ENCODE data around the gene KCNMA1. TPM values are rescaled to one million over a fixed set of nuclear protein-coding genes. Genes with fewer than 3 reads are reported as not detected.
"Not testable (repeated sequence)": the region's sequence is repeated elsewhere in the genome, so short reads cannot be mapped to it uniquely, and the experiment has no call there.

KCNMA1 gene
- total RNA-seq, 1 experiment from 2014 or later, result 0.08 TPM

DNA sequence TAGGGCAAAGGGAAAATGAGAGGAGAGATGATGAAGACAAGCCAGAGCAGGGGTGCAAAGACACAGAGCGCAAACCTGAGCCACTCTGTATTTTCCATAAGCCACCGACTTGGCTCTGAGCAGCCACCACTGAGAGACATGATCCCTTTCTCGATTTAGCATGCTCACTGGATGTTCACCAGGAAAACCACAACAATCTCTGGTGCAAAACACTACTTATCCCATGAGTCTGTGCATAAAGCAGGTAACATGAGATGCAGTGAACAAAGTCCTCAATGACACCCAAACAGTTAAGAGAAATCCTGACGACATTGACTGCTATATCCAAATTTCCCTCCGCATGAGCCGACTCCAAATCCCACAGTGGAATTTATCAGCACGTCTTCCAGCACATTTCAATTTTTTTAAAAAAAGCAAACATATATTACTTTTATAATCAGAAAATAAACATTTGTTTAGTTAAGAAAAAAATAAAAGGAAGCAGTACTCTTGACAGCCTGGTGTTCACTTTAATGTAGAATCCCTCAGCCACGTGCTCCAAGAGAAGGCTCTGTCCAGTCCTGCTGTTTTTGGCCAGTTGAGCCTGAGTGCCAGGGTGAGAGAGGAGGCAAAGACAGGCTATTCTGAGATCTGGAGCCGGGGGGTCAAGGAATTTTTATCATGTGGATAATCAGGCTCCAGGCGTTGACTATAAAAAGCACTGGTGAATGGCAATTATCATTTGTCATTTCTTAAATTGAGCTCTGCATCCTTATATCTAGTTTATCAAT, 238.4 kb downstream of the KCNMA1 start:
- no peak for DNase-seq (ENCODE audit: low spot score)

DNA sequence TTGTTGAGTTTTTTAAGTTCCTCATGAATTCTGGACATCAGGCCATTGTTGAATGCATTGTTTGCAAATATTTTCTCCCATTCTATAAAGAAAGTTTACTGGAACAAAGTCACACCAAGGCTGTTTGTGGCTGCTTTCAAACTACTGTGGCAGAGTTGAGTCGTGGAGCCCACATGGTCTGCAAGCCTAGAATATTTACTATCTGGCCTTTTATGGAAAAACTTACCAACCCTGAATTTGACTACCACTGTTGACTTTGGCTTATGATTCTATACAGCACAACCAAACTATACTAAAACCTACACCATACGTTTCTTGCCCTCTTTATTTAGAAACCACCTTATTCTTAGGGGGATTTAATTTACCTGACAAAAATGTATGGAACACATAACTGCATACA, 239.1 kb downstream of the KCNMA1 start:
- no peak for DNase-seq (ENCODE audit: low spot score)

DNA sequence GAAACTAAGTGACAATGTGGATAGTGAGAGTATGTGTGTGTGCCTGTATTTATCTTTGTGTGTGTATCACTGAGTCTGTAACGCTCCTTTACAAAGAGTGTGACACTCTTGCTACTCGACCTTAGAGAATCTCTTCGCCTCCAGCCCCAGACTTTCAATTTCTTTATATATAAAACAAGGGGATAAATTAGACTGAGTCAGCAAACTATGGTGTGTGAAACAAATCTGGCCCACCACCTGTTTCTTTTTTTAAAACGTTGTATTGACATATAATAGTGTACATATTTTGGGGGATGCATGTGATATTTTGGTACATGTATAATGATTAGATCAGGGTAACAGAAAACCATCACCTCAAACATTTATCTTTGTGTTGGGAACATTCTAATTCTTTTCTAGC, 240.5 kb downstream of the KCNMA1 start:
- DNase-seq (ENCODE audit: low spot score), result no peak

DNA sequence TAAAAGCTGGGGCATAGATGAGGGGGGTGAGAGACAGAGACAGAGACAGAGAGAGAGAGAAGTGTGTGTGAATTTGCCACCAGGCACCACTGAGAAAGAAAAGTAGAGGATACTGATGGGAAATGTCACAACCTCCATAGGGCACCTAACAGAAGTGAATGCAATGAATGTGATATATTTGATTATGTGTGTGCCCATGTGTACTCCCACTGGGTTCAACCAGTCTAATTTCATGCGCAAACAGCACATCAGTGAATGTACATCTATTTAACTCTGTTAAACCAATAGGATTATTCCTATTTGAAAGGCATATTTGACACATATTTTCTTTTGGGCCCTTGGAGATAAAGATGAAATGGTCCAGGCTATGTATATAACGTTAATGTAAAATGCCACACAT, 241.3 kb downstream of the KCNMA1 start:
- no peak for DNase-seq (ENCODE audit: low spot score)

DNA sequence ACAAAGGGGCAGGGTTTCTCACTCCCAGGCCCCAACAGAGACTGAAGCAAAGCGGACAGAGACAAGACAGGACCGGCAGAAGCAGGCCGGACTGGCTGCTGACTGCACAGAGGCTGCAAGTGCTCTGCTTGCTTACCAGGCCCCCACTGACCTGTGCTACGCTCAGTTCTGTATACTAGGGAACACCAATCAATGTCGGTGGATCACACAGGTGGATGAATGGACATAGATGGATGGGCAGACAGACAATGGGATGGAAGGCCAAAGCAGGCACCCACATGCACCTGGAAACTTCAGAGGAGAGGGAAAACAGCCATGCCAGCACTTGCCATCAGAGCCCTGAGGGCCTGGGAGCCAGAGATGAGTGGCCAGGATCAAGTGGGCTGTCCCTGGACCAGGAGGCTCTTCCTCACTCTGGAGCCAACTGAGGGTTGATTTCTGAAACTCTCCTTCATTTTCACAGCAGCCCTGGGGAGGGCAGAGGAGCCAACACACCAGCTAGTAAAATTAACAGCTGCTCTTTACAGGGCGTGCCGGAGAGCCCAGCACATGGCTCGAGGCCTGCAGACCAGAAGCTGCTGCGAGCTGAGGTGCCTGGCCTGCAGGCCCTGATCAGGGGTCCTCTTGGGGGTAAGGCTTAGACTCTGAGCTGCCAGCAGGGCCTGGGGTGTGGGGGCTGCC, 243.6 kb downstream of the KCNMA1 start:
- no peak for DNase-seq (ENCODE audit: low spot score)

DNA sequence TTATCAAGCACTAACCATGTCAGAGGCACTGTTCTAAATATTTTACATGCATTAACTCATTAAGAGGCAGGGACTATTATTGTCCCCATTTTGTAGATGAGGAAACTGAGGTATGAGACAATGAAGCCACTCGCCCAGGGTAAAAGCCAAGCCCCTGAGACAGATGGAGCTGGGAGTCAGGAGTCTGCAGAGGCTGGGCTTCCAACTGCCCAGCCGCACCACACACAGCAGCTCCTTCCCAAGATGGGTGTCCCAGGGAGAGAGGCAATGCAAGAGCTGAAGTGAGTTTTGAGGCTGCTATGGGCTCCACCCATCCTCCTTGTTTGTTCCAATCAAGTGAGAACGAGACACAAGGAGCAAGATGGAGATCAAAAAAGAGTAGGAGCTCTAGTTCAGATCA, 244.2 kb downstream of the KCNMA1 start:
- DNase-seq (ENCODE audit: low spot score), result no peak

DNA sequence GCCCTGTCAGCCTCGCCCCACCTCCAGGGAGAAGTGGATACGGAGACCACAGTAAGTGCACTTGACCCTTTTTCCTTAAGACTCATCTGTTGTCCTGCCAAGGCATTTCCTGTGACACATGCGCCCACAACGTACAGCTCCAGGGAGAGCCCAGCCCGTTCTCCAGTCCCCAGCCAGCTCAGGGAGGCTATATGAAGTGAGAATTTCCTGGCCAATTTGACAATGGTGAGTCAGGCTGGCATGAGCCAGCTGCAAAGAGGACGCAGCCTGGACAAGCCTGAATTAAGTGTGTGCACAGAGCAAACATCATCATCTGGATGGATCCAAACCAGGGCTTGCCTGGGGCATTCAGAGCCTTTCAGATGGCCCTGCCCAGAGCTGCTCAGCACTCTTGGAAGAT, 244.8 kb downstream of the KCNMA1 start:
- no peak for DNase-seq (ENCODE audit: low spot score)

DNA sequence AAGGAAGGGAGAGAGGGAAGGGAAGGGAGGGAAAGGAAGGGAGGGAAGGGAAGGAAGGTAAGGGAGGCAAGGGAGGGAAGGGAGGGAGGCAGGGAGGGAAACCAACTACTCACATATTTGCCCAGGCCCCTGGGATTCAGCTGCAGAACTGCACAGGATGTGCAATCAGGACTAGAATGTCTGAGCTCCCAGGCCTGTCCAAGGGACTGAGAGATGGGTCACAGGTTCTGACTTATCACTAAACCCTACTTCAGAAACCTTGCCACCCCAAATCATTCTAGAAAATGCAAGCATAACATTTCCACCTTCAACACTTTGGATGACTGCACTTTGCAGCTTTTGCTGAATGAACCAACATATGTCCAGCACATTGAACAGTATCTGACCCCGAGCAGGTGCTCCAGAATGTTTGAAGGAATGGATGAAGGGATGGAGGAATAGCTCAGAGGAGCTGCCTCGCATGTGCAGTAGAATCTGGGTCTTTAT, 245.3 kb downstream of the KCNMA1 start:
- no peak for DNase-seq (ENCODE audit: low spot score)

DNA sequence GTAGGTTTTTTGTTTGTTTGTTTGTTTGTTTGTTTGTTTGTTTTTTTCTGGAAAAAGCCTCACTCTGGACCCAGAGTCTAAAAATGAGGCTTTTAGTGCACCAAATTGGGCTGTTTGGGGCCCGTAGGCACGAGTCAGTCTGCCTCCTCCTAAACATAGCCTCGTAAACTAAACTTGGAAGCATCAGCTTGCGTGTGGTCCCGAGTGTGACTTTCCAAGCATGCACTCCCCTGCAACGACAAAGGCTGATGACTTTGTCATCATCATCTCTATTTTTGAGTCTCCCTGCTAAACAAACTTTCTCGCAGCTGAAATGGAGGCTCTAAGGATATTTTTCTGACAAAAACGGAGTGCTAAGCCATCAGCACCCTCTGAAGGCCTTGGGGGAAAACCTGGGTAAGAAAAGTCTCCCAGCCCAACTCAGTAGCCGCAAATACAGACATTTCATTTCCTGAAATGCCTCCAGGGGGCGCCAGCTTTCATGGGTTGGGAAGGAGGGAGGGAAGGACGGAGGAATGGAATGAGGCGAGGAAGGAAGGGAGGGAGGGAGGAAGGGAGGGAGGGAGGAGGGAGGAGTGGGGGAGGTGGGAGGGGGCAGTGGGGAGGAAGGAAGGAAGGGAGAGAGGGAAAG, 245.9 kb downstream of the KCNMA1 start:
- peak; percentile 61 for DNase-seq (ENCODE audit: low spot score)

DNA sequence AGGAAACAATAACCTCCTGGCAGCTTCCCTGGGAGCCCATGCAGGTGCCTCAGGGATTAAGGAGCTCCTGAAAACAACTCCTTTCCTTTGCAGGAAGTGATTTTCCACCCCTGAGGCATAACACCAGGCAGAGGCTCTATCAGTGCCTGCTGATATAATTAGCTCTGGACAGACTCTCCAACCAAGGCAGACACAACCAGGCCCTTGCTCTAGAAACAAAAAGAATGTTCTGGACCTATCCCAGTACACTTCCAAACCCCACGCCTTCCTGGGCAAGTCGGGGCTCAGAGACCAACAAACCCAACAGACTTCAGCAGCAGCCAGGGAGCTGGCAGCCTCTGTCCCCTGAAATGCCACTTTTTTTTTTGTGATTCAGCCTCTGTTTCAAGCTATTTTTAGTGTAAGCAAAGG, 247.1 kb downstream of the KCNMA1 start:
- no peak for DNase-seq (ENCODE audit: low spot score)

DNA sequence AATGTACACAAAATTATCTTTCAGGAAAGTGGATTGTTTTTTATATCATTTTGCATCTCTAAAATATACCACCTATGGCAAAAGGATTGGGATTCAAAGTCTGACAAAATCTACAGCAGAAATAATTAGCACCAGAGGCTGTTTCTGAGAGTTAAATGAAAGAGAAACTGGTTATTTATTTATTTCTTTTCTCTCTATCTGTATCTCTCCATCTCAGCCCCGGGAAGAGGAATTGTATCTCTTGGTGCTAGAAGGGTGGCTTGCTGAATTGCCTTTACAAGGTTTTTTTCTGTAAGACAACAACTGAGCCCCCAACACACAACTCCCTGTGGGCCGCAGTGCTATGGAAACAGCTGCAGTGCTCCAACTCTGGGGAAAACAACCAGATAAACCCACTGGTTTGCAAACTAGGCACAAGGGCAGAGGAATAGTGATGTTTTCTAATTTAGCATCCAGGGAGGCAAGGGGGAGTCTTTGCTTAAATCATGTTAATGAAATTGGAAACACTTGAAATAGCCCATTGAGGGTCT, 249.0 kb downstream of the KCNMA1 start:
- no peak for DNase-seq (ENCODE audit: low spot score)

DNA sequence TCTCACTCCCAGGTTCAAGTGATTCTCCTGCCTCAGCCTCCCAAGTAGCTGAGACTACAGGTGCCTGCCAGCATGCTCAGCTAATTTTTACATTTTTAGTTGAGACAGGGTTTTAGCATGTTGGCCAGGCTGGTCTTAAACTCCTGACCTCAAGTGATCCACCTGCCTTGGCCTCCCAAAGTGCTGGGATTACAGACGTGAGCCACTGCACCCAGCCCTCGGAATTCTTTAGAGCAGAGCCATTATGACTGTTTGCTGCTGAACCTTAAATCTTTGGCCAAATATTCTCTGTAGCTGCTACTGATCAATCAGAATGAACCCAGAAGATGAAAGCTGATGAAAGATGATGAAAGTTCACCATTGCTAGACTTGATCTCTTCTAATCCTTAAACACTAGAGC, 249.9 kb downstream of the KCNMA1 start:
- not testable (repeated sequence) for DNase-seq (ENCODE audit: low spot score)

DNA sequence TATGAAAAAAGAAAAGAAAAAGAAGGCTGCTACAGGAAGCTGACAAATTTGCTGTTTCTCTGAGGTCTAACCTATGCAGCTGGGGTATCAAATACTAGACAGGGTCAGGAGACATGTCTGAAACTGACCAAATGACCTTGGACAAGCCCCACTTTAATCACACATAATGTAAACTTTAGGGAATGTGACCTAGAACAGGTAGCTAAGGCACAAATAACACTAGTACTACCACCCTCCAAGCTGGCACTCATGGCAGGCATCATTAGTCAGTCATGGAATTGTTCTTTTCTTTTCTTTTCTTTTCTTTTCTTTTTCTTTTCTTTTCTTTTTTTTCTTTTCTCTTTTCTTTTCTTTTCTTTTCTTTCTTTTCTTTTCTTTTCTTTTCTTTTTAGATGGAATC, 250.4 kb downstream of the KCNMA1 start:
- DNase-seq (ENCODE audit: low spot score), result no peak

DNA sequence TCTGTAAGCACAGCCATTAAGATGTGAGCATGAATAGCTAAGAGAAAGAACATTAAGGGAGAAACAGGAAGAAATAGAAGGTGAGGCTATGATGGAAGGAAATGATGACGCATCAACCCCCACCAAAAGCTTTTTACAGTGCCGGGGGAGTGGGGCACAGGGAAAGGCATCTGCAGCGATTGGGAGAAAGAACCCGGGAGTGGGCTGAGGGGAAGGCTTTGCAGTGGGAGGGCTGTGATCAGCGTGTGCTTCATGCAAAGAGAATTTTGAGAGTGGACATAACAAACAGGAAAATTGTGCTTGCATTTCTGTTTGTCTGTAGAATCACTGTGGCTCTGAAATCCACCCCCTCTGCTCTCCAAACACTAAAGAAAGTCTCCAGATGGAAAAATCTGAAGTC, 250.8 kb downstream of the KCNMA1 start:
- no peak for DNase-seq (ENCODE audit: low spot score)

DNA sequence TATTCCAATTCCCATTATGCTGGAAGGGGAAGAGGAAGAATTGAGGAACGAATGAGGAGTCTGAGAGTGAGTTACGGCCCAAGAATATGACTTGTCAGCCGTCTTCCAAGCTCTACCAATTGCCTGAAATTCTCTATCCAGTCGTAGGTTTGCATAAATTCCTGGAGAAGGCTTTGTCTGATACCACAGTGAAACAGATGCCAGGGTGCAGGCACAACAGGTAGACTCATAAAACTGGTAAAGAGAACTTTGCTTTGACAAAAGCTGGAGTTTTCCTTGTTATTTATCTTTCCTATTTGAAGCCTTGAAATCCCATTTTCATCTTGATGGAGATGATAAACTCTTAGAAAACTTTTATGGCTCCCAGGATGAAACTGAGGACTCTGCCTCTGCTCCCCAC, 251.2 kb downstream of the KCNMA1 start:
- no peak for DNase-seq (ENCODE audit: low spot score)

DNA sequence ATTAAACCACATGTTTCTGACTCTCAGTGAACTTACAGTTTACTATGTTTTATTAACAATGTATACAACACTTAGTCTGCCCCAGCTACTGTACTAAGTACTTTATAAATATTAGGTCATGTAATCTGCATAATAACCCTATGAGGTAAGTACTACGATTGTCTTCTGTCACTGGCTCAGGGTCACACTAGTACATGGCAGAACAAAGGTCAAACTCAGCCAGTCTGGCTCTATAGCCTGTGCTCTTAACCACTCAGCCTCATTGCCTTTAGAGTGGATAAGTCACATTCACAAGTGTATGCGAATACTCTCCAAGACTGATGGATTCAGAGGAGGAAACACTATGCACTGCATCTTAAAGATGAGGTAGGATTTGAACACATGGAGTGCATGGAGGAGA, 252.3 kb downstream of the KCNMA1 start:
- no peak for DNase-seq (ENCODE audit: low spot score)

DNA sequence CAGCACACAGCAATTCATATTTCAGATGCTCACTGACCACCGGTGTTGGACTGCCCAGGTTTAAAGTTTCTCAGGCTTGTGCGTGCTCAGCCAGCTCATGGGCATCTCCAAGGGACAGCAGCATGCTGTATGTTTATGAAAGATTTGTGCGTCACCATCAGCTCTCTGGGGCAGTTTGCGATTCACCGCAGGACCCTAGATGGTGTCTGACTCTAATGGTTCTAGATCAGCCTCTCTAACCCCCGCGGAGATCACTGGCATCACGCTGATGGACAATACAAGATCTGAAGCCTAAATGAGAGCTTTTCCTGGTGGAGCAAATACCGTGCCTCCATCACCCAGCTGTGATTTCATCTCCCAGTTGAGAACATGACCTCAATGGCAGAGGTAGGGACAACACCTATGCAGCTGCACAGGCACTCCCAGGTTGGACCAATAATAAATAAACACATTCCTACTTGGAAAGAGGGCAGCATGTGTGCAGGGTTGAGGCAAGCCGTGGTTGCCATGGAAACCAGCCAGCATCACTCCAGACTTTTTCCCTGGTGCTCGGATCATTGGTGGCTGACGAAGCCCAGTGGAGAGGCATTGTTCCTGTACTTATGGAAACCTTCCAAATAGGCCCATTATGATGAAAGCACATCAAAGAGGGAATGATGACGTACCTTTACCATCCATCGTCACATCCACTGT, 253.6 kb downstream of the KCNMA1 start:
- no peak for DNase-seq (ENCODE audit: low spot score)

DNA sequence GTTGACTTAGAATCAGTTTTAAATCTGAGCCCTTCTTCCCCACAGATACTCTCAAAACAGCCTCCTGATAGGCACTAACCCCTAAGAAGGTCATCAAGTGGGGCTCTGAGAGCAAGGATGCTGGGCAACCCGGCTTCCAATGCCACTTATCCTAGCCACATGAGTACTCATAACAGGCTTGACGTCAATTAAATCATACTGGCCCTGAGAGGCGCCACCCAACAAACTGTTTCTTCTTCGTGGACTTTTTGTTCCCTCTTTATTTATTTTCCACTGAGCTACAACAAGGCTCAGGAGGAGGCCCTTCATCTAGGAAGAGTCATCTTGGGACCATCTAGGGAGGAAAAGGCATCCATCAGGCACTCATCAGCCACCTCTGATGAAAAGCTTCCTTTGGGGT, 255.9 kb downstream of the KCNMA1 start:
- DNase-seq (ENCODE audit: low spot score), result no peak

DNA sequence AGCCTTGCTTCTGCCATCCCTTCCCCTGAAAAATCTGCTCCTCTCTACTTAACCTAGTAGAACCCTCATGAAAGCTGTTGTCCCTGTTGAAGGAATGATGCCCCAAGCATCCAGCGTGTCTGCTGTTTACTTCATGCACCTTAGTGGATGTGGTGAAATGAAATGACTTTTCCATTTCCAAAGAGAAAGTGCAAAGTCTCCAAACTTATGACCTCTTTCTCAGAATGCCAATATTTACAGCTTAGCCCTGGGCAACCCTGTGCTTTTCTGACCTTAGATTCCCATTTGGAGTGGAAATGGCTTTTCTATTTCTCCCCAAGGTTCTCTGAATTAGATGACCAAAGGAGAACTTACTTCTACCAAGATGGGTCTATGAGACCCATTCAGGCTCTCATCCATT, 256.9 kb downstream of the KCNMA1 start:
- DNase-seq (ENCODE audit: low spot score), result no peak

DNA sequence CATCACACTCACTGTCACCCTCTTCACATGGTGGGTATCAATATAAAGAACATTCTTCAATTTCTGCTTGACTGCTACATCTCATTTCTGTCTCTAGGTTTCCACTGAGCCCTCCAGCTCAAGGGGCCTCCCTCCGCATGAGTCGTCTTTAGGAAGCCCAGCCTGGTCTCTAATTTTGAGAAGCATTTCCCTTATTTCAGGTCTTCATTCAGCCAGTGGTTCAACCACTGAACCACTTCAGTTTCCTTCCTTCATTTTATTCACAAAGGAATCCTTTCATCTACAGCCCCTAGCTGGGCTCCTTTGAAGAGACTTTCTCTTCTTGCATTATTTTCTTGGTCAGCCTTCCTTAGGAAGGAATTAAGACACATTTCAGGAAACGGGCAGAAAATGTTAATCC, 257.4 kb downstream of the KCNMA1 start:
- DNase-seq (ENCODE audit: low spot score), result no peak

DNA sequence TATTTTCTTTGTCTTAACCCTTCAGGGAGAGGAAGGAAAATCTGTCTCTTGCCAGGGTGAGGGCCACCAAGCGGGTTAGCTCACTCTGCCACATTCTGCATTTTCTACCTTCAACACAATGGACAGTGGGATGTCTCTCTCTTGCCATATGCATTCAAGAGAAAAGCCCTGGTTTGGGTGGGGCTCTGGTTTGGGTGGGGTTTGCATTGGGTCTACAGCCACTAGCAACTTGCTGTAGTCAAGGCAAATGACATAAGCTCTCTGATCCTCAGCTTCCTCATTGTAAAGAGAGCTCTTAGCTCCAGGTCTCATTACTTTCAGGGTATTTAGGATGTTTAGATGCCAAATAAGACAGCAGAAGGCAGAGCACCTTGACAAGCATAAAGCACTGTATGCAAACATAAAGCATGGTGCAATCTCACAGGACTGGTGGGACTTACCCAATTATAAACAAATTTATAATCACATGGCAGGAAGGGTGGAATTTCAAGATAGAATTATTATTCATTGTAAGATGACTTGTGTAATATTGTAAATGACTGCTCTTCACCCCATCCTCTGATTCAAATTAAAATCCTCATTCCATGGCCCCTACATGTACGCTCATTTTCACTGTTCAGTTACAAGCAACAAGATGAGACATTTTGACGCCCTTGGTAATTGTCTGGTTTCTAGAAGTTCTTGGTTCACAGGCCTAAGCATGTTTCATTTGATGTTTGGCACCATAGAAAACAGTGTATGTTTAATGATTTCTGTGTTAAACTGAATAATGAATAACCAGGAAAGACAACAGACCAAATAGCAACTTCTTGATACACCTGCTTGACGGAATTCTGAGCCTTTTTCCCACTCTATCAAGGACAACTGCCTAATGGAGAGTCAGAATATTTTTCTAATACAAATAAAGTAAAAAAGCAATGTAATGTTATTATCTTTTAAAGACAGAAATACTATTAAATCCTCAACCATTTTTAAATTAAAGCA, 258.9 kb downstream of the KCNMA1 start:
- no peak for DNase-seq (ENCODE audit: low spot score)
